HCT116 (cell line): Measurements from ENCODE around the gene ARL15. TPM values are rescaled to one million over a fixed set of nuclear protein-coding genes. Genes with fewer than 3 reads are reported as not detected.

Source experiments
- CBX3 ChIP-seq: IDR thresholded peaks from 2 replicates; pipeline ENCODE4 v1.6.1; 2012; ENCODE audit warnings: low read depth
- ELF1 ChIP-seq: IDR thresholded peaks from 2 replicates; pipeline ENCODE4 v1.6.1; 2012; ENCODE audit warnings: low read depth, borderline replicate concordance
- EZH2phosphoT487 ChIP-seq: fragments of 200-600 bp; IDR thresholded peaks from 2 replicates; pipeline ENCODE4 v1.6.1; 2018; ENCODE audit warnings: antibody characterized with exemption, borderline replicate concordance
- JUND ChIP-seq: IDR thresholded peaks from 2 replicates; pipeline ENCODE4 v1.6.1; 2012
- POLR2A ChIP-seq: IDR thresholded peaks from 2 replicates; pipeline ENCODE4 v1.7.0; 2011; ENCODE audit warnings: borderline replicate concordance; ENCODE audit not compliant: insufficient read depth, insufficient read length; ENCODE audit errors: extremely low read depth
- SIN3A ChIP-seq: IDR thresholded peaks from 2 replicates; pipeline ENCODE4 v1.6.1; 2012; ENCODE audit warnings: low read depth
- SRF ChIP-seq: IDR thresholded peaks from 2 replicates; pipeline ENCODE4 v1.6.1; 2012; ENCODE audit warnings: low read depth
- TCF7L2 ChIP-seq: IDR thresholded peaks from 2 replicates; pipeline ENCODE4 v1.7.0; 2011; ENCODE audit warnings: borderline replicate concordance, inconsistent platforms; ENCODE audit not compliant: insufficient read depth, insufficient read length; ENCODE audit errors: extremely low read depth
- ZNF274 ChIP-seq: fragments of 200-500 bp; sonication (Bioruptor generic); IDR thresholded peaks from 2 replicates; pipeline ENCODE4 v1.6.1; 2014; ENCODE audit warnings: mild to moderate bottlenecking, low read depth, low read length, inconsistent platforms
- microRNA counts: library from miRNA; unstranded; fragments of <30 nt; microRNA quantifications from one replicate; lab custom pipeline; 2015
- microRNA-seq: library from miRNA; unstranded; fragments of <30 nt; microRNA quantifications from one replicate; pipeline ENCODE4, GENCODE V29; 2016; ENCODE audit warnings: borderline number of aligned reads
- total RNA-seq: library from RNA; stranded (reverse); gene quantifications from one replicate; pipeline ENCODE4 v1.2.1, GENCODE V29; 2021; ENCODE audit not compliant: unreplicated experiment
- TF ChIP-seq, protein P1 (sequence below): IDR thresholded peaks from 2 replicates; pipeline ENCODE4 v1.6.1; 2012
- TF ChIP-seq, protein P2 (sequence below): IDR thresholded peaks from 2 replicates; pipeline ENCODE4 v1.6.1; 2012

ARL15 gene
- total RNA-seq, 1 experiment from 2014 or later = 15.0 TPM

DNA sequence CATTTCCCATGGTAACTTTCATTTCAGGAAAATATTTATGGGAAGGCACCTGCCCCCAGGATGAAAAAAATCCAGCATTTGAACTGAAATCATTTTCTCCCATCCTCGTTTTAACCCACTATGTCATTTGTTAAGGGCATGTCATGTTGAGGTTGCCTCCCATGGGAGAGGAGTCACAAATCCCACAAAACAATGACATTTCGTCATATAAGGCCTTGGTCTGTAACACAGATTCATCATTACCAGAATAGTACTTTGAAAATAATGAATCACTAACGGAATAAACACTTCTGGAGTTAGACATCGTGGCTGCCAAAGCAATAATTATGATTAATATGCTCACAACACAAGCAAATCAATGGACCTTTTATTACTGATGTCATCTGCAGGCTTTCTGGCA, 475.9 kb downstream of the ARL15 start (continued):
- no peak for TF ChIP-seq ELF1
- TF ChIP-seq, protein P1, sequence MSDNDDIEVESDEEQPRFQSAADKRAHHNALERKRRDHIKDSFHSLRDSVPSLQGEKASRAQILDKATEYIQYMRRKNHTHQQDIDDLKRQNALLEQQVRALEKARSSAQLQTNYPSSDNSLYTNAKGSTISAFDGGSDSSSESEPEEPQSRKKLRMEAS = no peak
- TF ChIP-seq ZNF274 = no peak
- no peak for TF ChIP-seq CBX3
- TF ChIP-seq SRF = no peak
- TF ChIP-seq POLR2A = no peak
- no peak for TF ChIP-seq EZH2phosphoT487
- TF ChIP-seq SIN3A = no peak
- TF ChIP-seq TCF7L2 = no peak
- TF ChIP-seq, protein P2, sequence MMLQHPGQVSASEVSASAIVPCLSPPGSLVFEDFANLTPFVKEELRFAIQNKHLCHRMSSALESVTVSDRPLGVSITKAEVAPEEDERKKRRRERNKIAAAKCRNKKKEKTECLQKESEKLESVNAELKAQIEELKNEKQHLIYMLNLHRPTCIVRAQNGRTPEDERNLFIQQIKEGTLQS = no peak
- TF ChIP-seq JUND = no peak

MicroRNA genes within 50 kb of the gene (microRNA counts, 767-probe panel; counts per million panel counts)
- microRNA hsa-miR-581 (lab: Ali Mortazavi, UCI) = not detected

Small RNA genes within 50 kb of the gene (microRNA-seq; reads per million reads assigned to microRNA genes)
- gene MIR4459 (not detected), gene MIR581 (not detected)

Other genes with a start within 250 kb of the ARL15 start
- not detected for gene HSPB3, start 145.1 kb upstream of the ARL15 start, total RNA-seq
- 16.0 TPM for gene SNX18, start 207.2 kb upstream of the ARL15 start, total RNA-seq